Activated effector memory CD4-positive, alpha-beta T cell treated with anti-CD3 and anti-CD28 coated beads, Interleukin-2, amount 50 U/mL, for 16 hours (primary cell): ENCODE measurements around the gene NAXD.
A peak's percentile ranks its signal among the peaks of the same experiment; 100 is the strongest.

Source experiments
- DNase-seq: peaks from one replicate; pipeline ENCODE4 v3.0.0-alpha.2; 2020

NAXD gene

GRCh38 chr13:110646442-110647364 is 31.4 kb downstream of the NAXD start:
- no peak for DNase-seq

DNA sequence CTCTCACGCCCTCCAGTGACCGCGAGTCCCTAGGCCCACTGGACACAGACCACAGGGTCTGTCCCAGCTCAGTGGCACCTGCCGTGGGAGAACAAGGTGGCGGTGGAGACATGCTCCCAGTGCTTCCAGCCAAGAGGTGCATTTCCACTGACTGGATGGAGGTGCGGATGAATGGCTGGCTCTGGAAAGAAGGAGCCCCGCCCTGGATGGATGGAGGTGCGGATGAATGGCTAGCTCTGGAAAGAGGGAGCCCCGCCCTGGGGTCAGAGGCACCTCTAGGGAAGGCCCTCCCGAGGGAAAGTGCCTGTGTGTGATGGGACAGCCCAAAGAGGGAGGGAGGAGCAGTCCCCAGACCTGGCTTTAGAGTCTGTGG is 32.0 kb downstream of the NAXD start:
- no peak for DNase-seq

GRCh38 chr13:110648146-110648819 is 32.9 kb downstream of the NAXD start:
- no peak for DNase-seq

DNA sequence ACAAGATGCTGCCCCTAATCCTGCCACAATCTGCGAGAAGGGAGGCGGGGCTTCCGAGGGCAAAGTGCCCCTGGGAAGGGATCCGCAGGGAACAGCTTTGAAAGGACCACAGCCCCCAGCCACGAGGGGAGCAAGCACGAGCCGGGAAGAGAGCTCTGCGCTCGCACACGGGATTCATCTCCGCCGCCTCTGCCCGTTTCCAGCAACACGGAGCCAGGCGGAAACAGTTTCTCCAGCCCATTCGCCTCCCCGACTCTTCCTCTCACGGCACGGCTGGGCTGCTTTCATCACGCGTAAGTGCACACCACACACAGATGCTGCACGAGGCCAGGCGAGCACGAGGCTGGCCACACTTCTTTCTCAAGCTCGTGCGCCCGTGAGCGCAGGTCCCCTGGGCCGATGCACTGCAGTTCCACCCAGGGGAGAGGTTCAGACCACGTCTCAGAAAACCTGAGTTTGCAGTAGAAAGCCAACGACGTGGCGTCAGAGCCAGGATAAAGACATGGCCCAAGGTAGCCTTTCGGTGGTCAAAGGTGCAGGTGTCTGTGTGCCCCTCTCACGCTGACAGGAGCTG is 33.6 kb downstream of the NAXD start:
- DNase-seq = no peak

DNA sequence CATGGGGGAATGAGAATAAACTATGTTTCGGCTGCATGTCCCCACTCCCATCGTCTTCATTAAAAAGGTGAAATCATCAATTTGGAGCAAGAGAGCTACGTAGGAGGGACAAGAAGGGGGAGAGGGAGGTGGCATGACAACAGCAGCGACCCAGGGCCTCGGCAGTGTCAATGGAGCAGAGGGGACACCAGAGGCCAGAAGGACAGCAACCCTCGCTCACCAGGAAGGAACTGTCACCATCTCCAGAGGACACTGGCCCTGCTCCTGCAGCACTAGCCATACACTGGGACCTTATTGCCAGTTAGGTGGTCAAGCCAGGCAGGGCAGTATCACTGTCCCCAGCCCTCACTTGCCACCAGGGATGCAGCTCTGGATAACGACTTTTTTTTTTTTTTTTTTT is 34.2 kb downstream of the NAXD start:
- no peak for DNase-seq

DNA sequence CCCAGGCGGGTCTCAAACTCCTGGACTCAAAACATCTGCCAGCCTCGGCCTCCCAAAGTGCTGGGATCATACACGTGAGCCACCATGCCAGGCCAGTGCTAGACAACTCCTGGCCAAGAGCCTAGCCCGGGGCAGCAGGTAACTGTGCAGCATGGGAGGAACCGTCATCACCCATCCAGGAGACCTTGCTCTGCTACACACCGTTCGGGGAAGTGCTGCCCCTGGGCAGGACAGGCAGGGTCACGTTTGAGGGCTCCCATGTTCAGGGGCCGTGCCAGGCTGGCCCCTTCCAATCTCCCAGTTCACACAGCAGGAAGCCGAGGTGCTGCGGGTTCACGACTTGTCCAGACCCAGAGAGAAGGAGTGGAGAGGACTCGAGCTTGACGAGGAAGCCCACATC is 35.1 kb downstream of the NAXD start:
- no peak for DNase-seq

DNA sequence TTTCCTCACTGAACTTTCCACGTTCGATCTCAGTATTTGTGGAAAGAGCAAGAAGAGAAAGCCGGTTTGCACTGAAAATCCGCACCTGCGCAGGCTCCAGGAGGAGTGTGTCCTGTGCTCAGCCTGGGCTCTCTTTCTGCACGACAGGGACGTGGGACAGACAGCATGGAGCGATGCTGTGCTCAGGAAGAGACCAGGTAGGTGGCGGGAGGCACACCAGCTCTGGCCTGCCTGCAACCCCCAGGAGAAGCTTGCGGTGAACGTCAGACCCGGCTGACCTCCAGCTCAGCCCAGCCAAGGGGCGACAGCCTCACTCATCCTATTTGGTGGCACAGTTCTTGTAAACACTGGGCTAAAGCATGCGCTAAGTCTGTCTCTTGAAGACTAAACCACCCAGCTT is 35.9 kb downstream of the NAXD start:
- DNase-seq = no peak

GRCh38 chr13:110651726-110652230 is 36.4 kb downstream of the NAXD start:
- no peak for DNase-seq

- no peak for DNase-seq
Measured at GRCh38 chr13:110652231-110652730, 36.9 kb downstream of the NAXD start.

DNA sequence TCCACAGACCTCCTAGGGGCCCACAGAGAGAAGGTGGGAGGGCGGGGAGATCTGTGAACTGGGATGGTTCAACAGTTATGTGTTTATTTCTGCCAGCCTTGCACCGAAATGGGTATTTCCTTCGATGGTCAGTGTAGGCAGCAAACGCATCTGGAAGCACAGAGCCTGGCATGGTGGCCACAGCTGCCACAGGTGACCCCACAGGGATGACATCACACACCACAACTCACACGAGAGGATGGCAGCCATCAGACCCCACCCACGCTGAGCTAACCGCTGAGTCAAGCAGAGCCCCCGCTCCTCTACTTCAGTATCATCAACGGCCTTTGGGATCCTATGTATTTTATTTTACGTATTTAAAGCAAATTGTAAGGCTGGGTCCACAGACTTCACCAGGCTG is 37.4 kb downstream of the NAXD start:
- DNase-seq = no peak

DNA sequence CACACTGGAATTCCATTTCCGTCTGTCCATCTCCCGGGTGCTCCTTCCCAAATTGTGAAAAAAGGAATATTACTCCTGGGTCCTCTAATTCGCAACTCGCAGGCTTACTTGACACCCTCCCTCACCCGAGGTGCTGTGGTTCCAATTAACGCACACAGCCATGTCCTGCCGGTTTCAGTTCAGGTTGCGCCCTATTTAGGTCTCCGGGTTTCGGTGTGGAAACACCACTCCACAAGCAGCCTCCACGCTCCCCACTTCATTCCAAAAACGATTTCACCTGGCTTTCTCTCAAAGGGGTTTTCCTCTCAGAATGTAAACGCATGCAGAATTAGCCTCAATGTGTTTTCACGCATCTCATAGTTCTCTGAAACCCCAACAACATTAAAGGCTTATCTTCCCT is 37.9 kb downstream of the NAXD start:
- no peak for DNase-seq

GRCh38 chr13:110653851-110654250 is 38.5 kb downstream of the NAXD start:
- DNase-seq = no peak

- DNase-seq = no peak
Measured at GRCh38 chr13:110657196-110657595, 41.9 kb downstream of the NAXD start.

DNA sequence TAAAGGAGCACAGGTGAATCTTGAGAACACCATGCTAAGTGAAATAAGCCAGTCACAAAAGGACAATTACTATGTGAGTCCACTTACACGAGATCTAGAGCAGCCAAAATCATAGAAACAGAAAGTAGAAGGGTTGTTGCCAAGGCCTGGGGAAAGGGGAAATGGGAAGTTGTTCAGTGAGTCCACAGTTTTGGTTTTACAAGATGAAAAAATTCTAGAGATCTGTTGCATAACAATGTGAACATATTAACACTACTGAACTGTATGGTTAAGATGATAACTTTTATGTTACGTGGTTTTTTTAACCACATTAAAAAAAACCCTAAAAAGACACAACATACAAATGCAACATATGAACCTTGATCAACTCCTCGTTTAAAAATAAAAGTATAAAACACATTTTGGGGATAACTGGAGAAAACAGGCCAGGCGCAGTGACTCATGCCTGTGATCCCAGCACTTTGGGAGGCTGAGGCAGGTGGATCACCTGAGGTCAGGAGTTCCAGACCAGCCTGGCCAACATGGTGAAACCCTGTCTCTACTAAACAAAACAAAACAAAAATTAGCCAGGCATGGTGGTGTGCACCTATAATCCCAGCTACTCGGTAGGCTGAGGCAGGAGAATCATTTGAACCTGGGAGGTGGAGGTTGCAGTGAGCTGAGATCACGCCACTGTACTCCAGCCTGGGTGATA is 43.0 kb downstream of the NAXD start:
- peak; percentile 47 for DNase-seq

DNA sequence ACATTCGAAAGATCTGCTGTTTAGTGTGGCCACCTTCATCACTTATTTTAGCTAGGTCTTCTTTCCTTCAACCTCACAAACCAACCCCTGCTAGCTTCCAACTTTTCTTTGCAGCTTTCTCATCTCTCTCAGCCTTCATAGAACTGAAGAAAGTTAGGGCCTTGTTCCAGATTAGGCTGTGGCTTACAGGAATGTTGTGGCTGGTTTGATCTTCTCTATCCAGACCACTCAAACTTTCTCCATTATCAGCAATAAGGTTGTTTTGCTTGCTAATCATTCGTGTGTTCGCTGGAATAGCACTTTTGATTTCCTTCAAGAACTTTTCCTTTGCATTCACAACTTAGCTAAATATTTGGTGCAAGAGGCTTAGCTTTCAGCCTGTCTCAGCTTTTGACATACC is 45.9 kb downstream of the NAXD start:
- DNase-seq = no peak

DNA sequence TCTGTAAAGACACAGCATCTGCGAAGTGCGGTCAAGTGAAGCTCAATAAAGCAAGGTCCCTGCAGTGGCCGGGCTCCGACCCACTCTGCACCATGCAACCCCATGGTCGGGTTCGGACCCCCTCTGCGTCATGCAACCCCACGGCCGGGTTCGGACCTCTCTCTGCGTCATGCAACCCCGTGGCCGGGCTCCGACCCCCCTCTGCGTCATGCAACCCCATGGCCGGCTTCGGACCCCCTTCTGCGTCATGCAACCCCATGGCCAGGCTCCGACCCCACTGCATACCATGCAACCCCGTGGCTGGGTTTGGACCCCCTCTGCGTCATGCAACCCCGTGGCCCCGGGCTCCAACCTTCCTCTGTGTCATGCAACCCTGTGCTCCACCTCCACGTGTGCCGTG is 46.7 kb downstream of the NAXD start:
- no peak for DNase-seq

GRCh38 chr13:110662777-110663443 is 47.6 kb downstream of the NAXD start:
- DNase-seq = no peak

DNA sequence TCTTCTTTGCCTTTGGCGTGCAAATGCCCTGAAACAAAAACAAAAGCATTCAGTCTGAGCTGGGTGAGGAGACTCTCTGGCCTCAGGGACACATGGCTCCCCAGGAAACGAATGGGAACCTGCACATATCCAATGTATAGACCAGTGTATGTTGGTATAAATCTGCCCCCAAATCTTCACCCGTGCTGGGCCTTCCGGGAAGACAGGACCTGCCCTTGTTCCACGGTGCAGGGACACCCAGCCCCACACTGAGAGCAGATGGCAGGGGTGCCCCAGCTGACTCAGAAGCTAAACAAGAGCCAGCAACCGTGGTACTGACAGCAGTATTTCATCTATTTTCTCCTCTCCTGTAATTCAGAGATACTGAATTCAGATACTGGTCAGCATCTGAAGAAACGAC is 48.1 kb downstream of the NAXD start:
- DNase-seq = no peak

DNA sequence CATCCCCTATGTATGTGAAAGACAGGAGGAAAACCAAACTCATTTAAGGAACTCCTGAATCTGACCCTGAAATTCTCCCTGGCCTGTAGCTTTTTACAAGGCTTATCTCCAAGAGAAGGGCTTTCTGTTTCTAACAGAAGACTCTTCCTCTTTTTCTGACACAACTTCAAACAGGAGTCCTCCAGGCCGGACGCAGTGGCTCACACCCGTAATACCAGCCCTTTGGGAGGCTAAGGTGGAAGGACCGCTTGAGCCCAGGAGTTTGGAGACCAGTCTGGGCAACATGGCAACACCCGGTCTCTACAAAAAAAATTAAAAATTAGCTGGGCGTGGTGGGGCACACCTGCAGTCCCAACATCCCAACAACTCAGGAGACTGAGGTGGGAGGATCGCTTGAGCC is 48.7 kb downstream of the NAXD start:
- DNase-seq = no peak

GRCh38 chr13:110664673-110665072 is 49.3 kb downstream of the NAXD start:
- DNase-seq = no peak

GRCh38 chr13:110665491-110666254 is 50.3 kb downstream of the NAXD start:
- no peak for DNase-seq

GRCh38 chr13:110666255-110666533 is 50.8 kb downstream of the NAXD start:
- DNase-seq = no peak
